ENCODE results near the gene SLC6A5. TPM values are rescaled to one million over a fixed set of nuclear protein-coding genes. Genes with fewer than 3 reads are reported as not detected.

The SLC6A5 gene
- total and polyA plus RNA-seq, 9 of the 15 experiments (the other 6 are each of a cell fraction or from before 2014, with no cell fraction given) = 0.08 TPM; not detected in 8

GRCh38 chr11:20707876-20708275, 108.5 kb downstream of the SLC6A5 start:
- ChIA-PET CTCF (ENCODE audit: low intra/inter-chr PET ratio) (no interaction called here), POLR2A (no interaction called here)
- BruUV-seq (replicated peaks) = no TSS peak
- no peak overlapping the region for H3K9ac ChIP-seq (ENCODE audit: insufficient read depth in 1 of 2, low read depth in 2 of 2, low read length in 2 of 2)
- no peak overlapping the region for H3K4me2 ChIP-seq (ENCODE audit: insufficient read depth, low read length)
- no peak overlapping the region for H3K27ac ChIP-seq (ENCODE audit: extremely low read depth, low read depth, low read length)
- FAIRE-seq (no peak), ATAC-seq (no peak), DNase-seq (ENCODE audit: extremely low read depth in 1 of 4, low spot score in 3 of 4) (no peak)
- no peaks in the 10 kb centered on the region for H3K4me1 ChIP-seq (replicated peaks in 1 of 2; ENCODE audit: control insufficient read depth in 2 of 2, insufficient read depth in 2 of 2, low read length in 2 of 2)
- no peaks in the 10 kb centered on the region for H3K79me2 ChIP-seq (ENCODE audit: control insufficient read depth, insufficient read depth, low read length)
- in situ Hi-C loops (cut with MboI) (no loop called here), intact Hi-C loops (cut with micrococcal nuclease) (no loop called here)
- no peak overlapping the region for H2AFZ ChIP-seq (ENCODE audit: low read depth, low read length)
- no peaks in the 10 kb centered on the region for H3K27me3 ChIP-seq (ENCODE audit: control insufficient read depth in 2 of 2, insufficient read depth in 2 of 2, low read length in 2 of 2)
- H3K9me1 ChIP-seq (ENCODE audit: control insufficient read depth, insufficient read depth, low read length) = no peaks in the 10 kb centered on the region
- whole genome bisulfite sequencing (ENCODE audit: insufficient coverage, low coverage, missing lambda C conversion rate) = 0% methylated on average over 6 of the region's 6 CpGs
- no peaks in the 10 kb centered on the region for H3K9me3 ChIP-seq (replicated peaks; ENCODE audit: control insufficient read depth, insufficient read depth, low read depth, low read length)
- no peaks in the 10 kb centered on the region for H3K36me3 ChIP-seq (ENCODE audit: control insufficient read depth, insufficient read depth, low read length)
- H4K20me1 ChIP-seq (replicated peaks; ENCODE audit: control insufficient read depth, insufficient read depth, low read length) = no peaks in the 10 kb centered on the region
- no peak overlapping the region for H3K4me3 ChIP-seq
- no peak for TF ChIP-seq MAZ (CRISPR knock-in tag; conservative IDR thresholded peaks at IDR 0.05 in 1 of 2, IDR thresholded peaks at IDR 0.05 in 1 of 2)
- TF ChIP-seq RERE (CRISPR knock-in tag; IDR thresholded peaks at IDR 0.05; ENCODE audit: borderline replicate concordance) = no peak
- TF ChIP-seq HLTF (IDR thresholded peaks at IDR 0.05) = no peak
- TF ChIP-seq BRF1 (IDR thresholded peaks at IDR 0.05; ENCODE audit: borderline replicate concordance, extremely low read depth, insufficient read length) = no peak
- TF ChIP-seq RNF219 (CRISPR knock-in tag; IDR thresholded peaks at IDR 0.05) = no peak
- no peak for TF ChIP-seq ZFX (CRISPR knock-in tag; IDR thresholded peaks at IDR 0.05)
- no peak for TF ChIP-seq ZFP1 (CRISPR knock-in tag; IDR thresholded peaks at IDR 0.05)
- TF ChIP-seq THAP12 (CRISPR knock-in tag; IDR thresholded peaks at IDR 0.05) = no peak
- TF ChIP-seq NKRF (IDR thresholded peaks at IDR 0.05; ENCODE audit: borderline replicate concordance) = no peak

All from K562 (cell line).